Cerebellar cortex (tissue), 1 donor: ENCODE data around the gene LEKR1.
A peak's percentile ranks its signal among the peaks of the same experiment; 100 is the strongest.
"Not testable (repeated sequence)": the region's sequence is repeated elsewhere in the genome, so short reads cannot be mapped to it uniquely, and the experiment has no call there.

Source experiments
- DNase-seq: peaks from one replicate; pipeline ENCODE4 v3.0.0-alpha.2; 2015; ENCODE audit warnings: low spot score

LEKR1 gene

GRCh38 chr3:156808025-156808424, 18.1 kb upstream of the LEKR1 start:
- no peak for DNase-seq

- DNase-seq = no peak
Measured at GRCh38 chr3:156811089-156811862, 14.9 kb upstream of the LEKR1 start.

- no peak for DNase-seq
Measured at GRCh38 chr3:156812521-156813335, 13.4 kb upstream of the LEKR1 start.

- no peak for DNase-seq
Measured at GRCh38 chr3:156814295-156814694, 11.9 kb upstream of the LEKR1 start.

GRCh38 chr3:156816091-156816793, 9.9 kb upstream of the LEKR1 start:
- DNase-seq = no peak

GRCh38 chr3:156816794-156817645, 9.1 kb upstream of the LEKR1 start:
- DNase-seq = peak; percentile 67

GRCh38 chr3:156817646-156818272, 8.4 kb upstream of the LEKR1 start:
- no peak for DNase-seq

- no peak for DNase-seq
Measured at GRCh38 chr3:156818273-156818651, 7.9 kb upstream of the LEKR1 start.

- no peak for DNase-seq
Measured at GRCh38 chr3:156818890-156819289, 7.3 kb upstream of the LEKR1 start.

GRCh38 chr3:156819842-156820691, 6.1 kb upstream of the LEKR1 start:
- no peak for DNase-seq

GRCh38 chr3:156820692-156821080, 5.5 kb upstream of the LEKR1 start:
- DNase-seq = no peak

GRCh38 chr3:156822626-156823260, 3.4 kb upstream of the LEKR1 start:
- DNase-seq = not testable (repeated sequence)

GRCh38 chr3:156825795-156826143, 384 bp upstream of the LEKR1 start:
- DNase-seq = no peak

GRCh38 chr3:156826896-156827882, 1.0 kb downstream of the LEKR1 start:
- DNase-seq = peak; percentile 56

GRCh38 chr3:156831006-156831405, 4.9 kb downstream of the LEKR1 start:
- no peak for DNase-seq

- no peak for DNase-seq
Measured at GRCh38 chr3:156834435-156834834, 8.3 kb downstream of the LEKR1 start.

- DNase-seq = no peak
Measured at GRCh38 chr3:156834962-156835535, 8.9 kb downstream of the LEKR1 start.

GRCh38 chr3:156836701-156837100, 10.5 kb downstream of the LEKR1 start:
- no peak for DNase-seq
